ENCODE results near the gene ZIC4.

ZIC4 gene

DNA sequence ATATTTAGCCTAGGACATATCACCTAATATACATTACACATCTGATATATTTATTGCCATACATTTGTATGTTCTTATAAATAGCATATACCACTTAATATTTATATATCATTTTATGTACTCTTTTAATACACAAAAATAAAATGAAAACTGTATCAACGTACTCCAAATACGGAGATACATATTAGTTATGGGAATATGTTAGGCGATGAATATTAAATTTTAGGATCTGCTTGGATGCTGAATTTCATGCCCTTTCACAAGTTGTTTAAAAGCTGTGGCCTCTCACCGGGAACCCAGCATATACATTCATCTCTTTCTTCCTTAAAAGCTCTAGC lies 50.6 kb downstream of the ZIC4 start:
- no peak for DNase-seq (ENCODE audit: low read depth in 3 of 3)

- DNase-seq (ENCODE audit: low read depth in 3 of 3) = no peak
Observed at GRCh38 chr3:147355084-147355752, 51.1 kb downstream of the ZIC4 start.

DNA sequence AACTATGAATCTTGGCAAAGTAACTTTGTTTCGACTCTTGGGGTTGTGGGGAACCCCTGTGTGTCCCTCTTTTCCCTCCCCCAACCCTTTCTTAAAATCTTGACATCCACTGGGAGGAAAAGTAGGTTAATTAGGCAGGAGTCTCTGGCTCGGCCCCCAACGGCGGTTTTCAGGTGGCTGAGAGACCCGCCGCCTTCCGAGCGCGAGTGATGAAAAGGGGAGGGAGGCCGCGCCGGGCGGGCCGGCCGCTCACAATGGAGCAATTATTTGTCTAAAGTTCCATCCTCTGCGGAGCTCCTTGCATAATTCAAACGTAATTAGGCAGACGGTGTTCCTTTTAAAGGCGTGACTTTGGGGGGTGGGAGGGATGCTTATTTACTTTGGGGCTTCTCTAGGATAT lies 51.7 kb downstream of the ZIC4 start:
- DNase-seq (ENCODE audit: low read depth in 3 of 3) = no peak

DNA sequence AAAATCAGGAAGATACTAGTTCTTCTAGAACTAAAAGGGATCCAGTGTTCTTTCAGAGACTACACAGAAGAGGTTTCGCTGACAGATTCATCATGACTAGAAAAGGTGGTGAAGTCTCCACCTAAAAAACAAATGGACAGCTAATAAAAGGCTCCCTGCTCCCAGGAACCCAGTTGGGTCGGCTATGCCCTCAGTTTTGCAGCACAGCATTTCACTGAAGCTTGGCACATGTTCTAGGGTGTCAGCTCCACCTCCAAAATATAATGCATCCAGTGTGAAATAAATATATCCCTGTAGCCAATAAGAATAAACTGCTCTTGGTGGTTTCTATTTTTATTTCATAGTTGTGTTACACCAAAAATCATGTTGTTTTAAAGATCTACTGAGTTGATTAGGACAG lies 55.0 kb downstream of the ZIC4 start:
- DNase-seq (ENCODE audit: low read depth in 3 of 3) = no peak

- no peak for DNase-seq (ENCODE audit: low read depth in 3 of 3)
Observed at GRCh38 chr3:147348976-147349375, 57.4 kb downstream of the ZIC4 start.

DNA sequence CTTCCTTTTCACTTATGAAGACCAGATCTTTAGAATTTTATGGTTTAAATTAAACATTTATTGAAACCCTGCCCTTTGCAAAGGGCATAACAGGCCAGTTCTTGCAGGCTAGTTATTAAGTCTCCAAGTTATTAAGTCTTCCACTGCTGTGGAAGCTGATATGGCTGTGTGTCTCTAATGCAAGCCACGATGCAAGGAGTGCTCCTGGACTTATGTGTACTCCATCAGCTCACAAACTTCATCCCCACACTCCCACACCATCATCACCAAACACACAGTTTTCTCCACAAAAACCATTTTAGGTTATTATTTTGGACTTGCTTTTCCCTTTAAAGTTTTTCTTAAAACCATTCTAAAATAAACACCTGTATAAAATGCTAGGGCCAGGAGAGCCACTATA lies 62.4 kb downstream of the ZIC4 start:
- no peak for DNase-seq (ENCODE audit: low read depth in 3 of 3)

- no peak for DNase-seq (ENCODE audit: low read depth in 3 of 3)
Observed at GRCh38 chr3:147341727-147342126, 64.6 kb downstream of the ZIC4 start.

DNA sequence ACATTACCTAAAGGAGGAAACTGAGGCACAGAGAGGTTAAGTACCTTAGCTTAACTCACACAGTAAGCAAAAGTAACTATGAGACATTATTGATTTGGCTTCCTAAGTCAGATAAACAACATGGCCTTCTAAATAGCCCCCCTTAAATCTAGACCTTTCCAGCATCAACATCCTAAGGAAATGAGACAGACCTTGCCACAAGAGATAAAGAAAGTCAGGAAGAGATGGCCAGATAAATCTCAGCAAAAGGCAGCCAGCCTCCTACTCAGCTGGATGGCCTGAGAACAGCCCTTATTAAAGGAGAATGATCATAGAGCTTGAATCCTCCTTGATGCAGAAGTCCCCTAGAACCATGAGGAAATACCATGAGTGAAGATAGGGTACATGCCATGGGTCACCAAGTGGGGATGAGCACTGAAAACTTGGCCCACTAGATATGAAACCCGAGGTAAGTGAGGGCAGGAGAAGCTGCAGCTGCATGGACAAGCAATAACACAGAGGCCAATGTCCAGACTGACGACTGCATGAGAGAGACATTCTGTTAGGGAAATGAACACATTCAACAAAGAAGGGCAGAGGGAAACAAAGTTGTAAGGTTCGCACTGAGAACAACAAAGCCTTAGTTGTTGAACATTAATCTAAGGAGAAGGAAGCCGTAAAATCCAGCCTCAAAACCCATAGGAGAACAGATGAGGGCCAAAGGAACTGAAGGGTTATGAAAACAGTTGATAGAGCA lies 69.6 kb downstream of the ZIC4 start:
- DNase-seq (ENCODE audit: low read depth in 3 of 3) = no peak

All from stimulated activated CD4-positive, alpha-beta T cell treated with anti-CD3 and anti-CD28 coated beads, TNF-alpha, amount 100 ng/mL, for 4 hours (primary cell).